Muscle layer of colon (tissue), 2 donors: ENCODE data around the gene PPIL1.

ENCODE experiments used
- H3K27ac ChIP-seq: one replicate; pipeline ENCODE4 v1.7.0; 2013; ENCODE audit warnings: low read depth, mild to moderate bottlenecking, low read length, moderate library complexity
- H3K27me3 ChIP-seq, 2 donors: one replicate each; pipeline ENCODE4 v1.7.0; 2013; ENCODE audit warnings: low read length in 2 of 2, mild to moderate bottlenecking in 2 of 2; ENCODE audit not compliant: insufficient read depth in 2 of 2, control insufficient read depth in 1 of 2
- H3K36me3 ChIP-seq: one replicate; pipeline ENCODE4 v1.7.0; 2013; ENCODE audit warnings: mild to moderate bottlenecking, low read length; ENCODE audit not compliant: insufficient read depth
- H3K4me1 ChIP-seq: one replicate; pipeline ENCODE4 v1.7.0; 2013; ENCODE audit warnings: mild to moderate bottlenecking, low read length; ENCODE audit not compliant: insufficient read depth
- H3K4me3 ChIP-seq, 2 donors: one replicate each; pipeline ENCODE4 v1.7.0; 2013; ENCODE audit warnings: low read length in 2 of 2, low read depth in 1 of 2, mild to moderate bottlenecking in 1 of 2, moderate library complexity in 1 of 2
- H3K9ac ChIP-seq: one replicate; pipeline ENCODE4 v1.7.0; 2013; ENCODE audit warnings: low read length
- H3K9me3 ChIP-seq: one replicate; pipeline ENCODE4 v1.7.0; 2013; ENCODE audit warnings: mild to moderate bottlenecking, low read length
- donor health status: abdominal sarcoma.
- donor health status: Adenocarcinoma of cecum.

PPIL1 gene

DNA sequence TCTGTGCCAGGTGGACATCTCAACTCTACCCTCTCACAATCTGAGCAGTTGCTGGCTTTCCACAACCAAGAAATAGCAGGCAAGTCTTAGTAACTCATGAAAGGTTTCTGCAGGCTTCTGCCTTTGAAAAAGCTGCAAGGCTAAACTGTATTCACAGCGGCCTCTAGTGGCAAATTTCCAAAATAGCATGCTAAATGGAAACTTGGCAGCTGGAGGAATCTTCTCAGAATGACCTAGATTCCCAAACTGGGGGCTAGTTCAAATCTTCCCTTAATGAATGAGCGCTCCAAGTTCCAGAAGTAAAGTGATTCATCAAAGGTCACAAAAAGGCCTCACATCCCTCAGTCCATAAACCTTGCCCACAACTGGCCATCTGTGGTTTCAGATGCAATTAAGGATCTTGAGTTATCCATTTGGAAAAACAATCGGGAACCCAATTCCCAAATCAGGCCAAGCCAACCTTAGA is 23.4 kb downstream of the PPIL1 start:
- Histone ChIP-seq H3K27me3 (no peaks in the 10 kb centered on the region), H3K27ac (no peak overlapping the region), H3K4me3 (no peak overlapping the region), H3K9me3 (no peaks in the 10 kb centered on the region), H3K4me1 (peaks cover 29% of the 10 kb centered on the region), H3K36me3 (peaks cover 6% of the 10 kb centered on the region), H3K9ac (no peak overlapping the region)

DNA sequence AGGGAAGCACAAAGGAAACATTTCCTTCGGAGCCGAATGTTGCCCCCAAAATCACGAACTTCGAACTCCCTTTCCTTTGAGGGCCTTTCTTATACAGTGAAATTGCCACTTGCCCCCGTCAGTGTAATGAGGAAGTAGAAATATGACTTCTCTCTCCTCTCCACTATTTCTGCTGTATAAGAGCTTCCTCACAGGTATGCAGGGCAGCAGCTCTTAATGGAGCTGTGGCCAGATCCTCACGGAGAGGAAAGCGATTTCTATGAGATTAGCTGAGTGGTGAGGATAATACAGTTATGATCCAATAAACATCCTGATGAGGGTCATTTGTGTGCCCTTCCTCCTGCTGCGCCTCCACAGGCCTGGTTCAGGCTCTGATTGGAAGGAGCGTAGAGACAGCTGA is 24.6 kb downstream of the PPIL1 start:
- Histone ChIP-seq H3K4me1 (peaks cover 29% of the 10 kb centered on the region), H3K36me3 (no peaks in the 10 kb centered on the region), H3K9ac (no peak overlapping the region), H3K9me3 (no peaks in the 10 kb centered on the region), H3K4me3 (no peak overlapping the region), H3K27me3 (no peaks in the 10 kb centered on the region), H3K27ac (no peak overlapping the region)

DNA sequence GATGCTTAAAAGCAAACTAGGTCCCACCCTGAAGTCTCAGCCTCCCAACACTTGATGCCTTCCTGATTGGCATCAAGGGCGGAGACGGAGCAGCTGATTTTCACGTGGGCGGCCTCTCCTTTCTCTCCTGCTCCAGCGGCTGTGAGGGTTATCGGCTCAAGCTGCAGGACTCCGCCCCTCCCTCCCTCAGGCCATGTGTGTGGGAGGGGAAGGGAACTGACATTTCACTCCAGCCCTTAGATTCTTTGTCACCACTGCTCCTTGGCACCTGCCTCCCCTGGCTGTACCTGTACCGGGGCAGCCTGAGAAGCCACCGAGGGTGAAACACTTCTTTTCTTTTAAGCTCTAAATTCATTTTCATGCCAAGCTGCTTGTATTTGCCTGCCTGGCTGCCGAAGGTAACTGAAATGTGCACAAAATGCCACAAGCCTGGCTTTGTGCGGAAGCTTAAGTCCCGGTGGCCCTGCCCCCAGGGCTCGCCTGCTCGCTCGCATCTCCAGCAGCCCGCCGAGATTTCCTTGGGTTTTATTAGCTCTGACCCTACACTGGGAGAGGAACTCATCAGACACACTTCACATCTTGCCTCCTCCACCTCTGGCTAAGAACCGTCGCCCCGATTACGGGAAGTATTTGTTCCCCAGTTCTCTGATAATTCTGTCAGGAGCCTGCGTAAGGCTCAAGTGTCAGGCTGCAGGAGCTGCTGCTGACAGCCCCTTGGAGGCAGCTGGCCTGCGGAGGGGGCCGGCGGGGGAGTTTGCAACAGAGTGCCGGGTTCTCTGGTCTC is 25.8 kb downstream of the PPIL1 start:
- H3K36me3 ChIP-seq = no peaks in the 10 kb centered on the region
- no peak overlapping the region for H3K4me3 ChIP-seq
- no peaks in the 10 kb centered on the region for H3K9me3 ChIP-seq
- no peaks in the 10 kb centered on the region for H3K27me3 ChIP-seq
- no peak overlapping the region for H3K9ac ChIP-seq
- peaks cover 29% of the 10 kb centered on the region for H3K4me1 ChIP-seq
- no peak overlapping the region for H3K27ac ChIP-seq

DNA sequence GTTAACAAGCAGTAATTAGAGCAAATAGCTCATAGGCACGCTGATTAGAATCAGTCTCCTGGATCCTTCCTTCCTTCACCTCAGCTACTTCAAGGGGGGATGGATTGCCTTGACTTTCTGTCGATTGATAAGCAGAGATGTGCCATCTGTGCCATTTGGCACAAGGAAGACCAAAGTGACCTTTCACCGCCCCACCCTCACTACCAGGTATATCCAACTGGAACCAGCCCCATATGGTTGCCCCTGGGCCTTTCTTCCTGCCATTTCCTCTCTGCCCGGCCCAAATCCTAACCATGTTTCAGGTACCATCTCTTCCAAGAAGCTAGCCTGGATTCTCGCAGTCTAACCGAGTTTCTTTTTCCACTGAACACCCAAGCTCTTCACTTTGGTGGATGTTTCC is 26.6 kb downstream of the PPIL1 start:
- Histone ChIP-seq H3K4me1 (peaks cover 22% of the 10 kb centered on the region), H3K27ac (no peak overlapping the region), H3K36me3 (no peaks in the 10 kb centered on the region), H3K27me3 (no peaks in the 10 kb centered on the region), H3K9ac (no peak overlapping the region), H3K9me3 (no peaks in the 10 kb centered on the region), H3K4me3 (no peak overlapping the region)

DNA sequence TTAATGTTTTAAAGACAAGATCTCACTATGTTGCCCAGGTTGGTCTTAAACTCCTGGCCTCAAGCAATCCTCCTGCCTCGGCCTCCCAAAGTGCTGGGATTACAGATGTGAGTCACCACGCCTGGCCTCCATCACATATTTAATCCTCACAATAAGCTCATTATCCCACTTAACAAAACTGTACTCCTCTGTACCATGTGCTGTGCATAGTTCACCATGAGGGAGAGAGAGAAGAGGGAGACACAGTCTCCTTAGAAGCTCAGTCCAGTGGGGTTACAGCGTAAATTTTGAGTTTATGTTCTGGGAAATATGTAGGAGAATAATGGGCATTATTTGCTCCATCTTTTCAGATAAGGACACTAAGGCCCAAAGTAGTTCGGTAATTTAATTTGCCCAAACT is 27.5 kb downstream of the PPIL1 start:
- Histone ChIP-seq H3K36me3 (no peaks in the 10 kb centered on the region), H3K4me1 (peaks cover 13% of the 10 kb centered on the region), H3K9me3 (no peaks in the 10 kb centered on the region), H3K27me3 (no peaks in the 10 kb centered on the region), H3K4me3 (no peak overlapping the region), H3K9ac (no peak overlapping the region), H3K27ac (no peak overlapping the region)

DNA sequence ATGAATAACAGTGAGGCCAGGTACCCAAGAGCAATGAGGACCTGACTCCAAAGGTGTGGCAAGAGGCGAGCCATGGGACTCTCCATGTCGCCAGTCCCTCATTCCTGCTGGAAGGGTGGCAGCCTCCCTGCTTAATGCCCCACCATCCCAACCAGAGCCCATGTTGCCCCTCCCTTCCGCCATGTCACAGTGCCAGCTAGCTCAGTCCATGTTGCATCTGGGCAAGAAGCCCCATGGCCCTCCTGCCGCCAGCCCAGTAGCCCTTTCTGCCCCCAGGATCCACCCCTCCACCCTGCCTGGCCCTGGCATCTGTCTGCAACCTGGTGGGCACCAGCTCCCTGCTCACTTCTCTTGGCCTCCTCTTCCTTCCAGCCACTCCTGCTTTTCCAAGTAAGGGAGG is 29.4 kb downstream of the PPIL1 start:
- no peak overlapping the region for H3K27ac ChIP-seq
- H3K4me3 ChIP-seq = no peak overlapping the region
- H3K27me3 ChIP-seq = peaks cover 0 to 3% of the 10 kb centered on the region in 2 donors
- no peaks in the 10 kb centered on the region for H3K9me3 ChIP-seq
- peaks cover 11% of the 10 kb centered on the region for H3K4me1 ChIP-seq
- no peaks in the 10 kb centered on the region for H3K36me3 ChIP-seq
- no peak overlapping the region for H3K9ac ChIP-seq

DNA sequence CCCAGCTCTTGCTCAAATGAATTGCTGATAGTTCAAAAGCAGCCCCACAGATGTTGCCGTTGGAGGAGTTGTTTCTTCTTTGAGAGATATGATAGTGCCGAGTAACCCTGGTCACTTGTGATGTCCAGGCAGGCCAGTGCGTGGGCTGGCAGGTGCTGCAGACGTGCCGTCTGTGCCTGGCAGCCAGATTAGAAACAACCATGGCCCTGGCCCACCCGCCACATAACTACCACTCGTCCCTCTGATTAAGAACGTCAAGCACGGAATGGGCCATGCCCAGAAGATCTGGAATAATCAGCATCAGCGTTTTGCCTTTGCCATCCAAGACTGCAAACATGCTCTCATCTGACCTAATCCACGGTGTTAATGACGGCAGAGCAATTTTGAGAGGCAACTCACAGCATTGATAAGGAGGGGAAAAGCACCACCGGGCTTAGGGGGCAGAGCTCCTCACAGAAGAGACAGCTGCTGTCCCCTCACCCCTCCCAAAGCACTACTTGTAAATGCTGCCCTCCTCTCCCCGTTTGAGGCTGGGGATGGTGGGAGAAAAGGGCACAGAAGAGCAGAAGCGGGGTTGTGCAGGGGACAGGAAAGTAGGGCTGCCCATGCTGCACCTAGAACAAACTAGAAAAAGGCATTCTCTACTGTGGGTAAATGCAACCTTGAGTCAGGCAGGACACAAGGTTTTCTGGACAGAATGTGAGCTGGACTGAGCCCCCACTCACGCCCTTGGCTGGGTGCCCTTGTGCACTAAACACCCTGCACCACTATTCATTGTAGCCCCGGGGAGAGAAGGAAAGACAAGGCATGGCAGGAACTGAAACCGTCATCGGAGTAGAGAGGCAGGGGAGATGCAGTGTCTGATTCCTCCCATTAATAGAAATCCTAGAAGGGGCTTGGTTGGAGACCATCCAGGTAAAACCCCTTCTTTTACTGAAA is 30.1 kb downstream of the PPIL1 start:
- no peak overlapping the region for H3K9ac ChIP-seq
- H3K27me3 ChIP-seq = peaks cover 0 to 7% of the 10 kb centered on the region in 2 donors
- no peak overlapping the region for H3K4me3 ChIP-seq
- H3K27ac ChIP-seq = no peak overlapping the region
- peaks cover 11% of the 10 kb centered on the region for H3K4me1 ChIP-seq
- no peaks in the 10 kb centered on the region for H3K36me3 ChIP-seq
- no peaks in the 10 kb centered on the region for H3K9me3 ChIP-seq

DNA sequence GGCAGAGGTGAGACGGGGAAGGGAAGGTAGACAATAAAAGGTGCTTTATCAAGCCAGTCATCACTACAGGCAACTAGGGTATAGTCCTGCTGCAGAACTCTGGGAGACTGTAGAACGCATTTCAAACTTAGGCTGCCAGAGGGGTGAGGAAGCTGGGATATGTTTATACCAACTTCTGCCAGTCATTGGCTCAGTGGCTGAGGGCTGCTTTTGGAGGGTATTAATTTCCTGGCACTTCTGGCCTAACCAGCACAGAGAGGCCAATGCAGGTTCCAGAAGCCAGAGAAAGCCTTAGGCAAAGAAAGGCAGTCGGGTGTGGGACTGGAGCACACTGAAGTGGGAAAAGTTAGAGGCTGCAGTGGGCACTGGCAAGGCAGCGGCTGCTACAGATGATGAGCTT is 31.4 kb downstream of the PPIL1 start:
- Histone ChIP-seq H3K36me3 (no peaks in the 10 kb centered on the region), H3K9me3 (no peaks in the 10 kb centered on the region), H3K27ac (no peak overlapping the region), H3K27me3 (peaks cover 0 to 14% of the 10 kb centered on the region in 2 donors), H3K4me3 (no peak overlapping the region), H3K4me1 (peaks cover 11% of the 10 kb centered on the region), H3K9ac (no peak overlapping the region)

DNA sequence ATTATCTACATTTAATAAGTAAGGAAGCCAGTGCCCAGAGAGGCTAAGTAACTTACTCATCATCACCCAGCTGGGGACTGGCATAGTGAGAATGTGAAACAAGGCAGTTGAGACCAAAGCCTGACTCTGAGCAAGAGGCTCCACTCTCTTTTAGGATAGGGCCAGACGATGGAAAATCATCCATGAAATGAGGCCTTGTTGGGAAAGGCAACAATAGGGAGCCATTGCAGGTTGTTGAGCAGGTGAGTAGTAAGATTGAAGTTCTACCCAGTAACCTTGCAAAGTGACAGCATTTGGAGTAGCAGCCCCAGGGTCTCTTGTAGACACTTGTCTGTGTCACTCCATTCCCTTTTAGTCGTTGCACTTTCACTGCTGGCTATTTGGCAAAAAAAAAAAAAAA is 32.8 kb downstream of the PPIL1 start:
- H3K27ac ChIP-seq = no peak overlapping the region
- peaks cover 0 to 14% of the 10 kb centered on the region in 2 donors for H3K27me3 ChIP-seq
- H3K36me3 ChIP-seq = no peaks in the 10 kb centered on the region
- no peak overlapping the region for H3K9ac ChIP-seq
- H3K9me3 ChIP-seq = no peaks in the 10 kb centered on the region
- no peak overlapping the region for H3K4me3 ChIP-seq
- peaks cover 11% of the 10 kb centered on the region for H3K4me1 ChIP-seq

DNA sequence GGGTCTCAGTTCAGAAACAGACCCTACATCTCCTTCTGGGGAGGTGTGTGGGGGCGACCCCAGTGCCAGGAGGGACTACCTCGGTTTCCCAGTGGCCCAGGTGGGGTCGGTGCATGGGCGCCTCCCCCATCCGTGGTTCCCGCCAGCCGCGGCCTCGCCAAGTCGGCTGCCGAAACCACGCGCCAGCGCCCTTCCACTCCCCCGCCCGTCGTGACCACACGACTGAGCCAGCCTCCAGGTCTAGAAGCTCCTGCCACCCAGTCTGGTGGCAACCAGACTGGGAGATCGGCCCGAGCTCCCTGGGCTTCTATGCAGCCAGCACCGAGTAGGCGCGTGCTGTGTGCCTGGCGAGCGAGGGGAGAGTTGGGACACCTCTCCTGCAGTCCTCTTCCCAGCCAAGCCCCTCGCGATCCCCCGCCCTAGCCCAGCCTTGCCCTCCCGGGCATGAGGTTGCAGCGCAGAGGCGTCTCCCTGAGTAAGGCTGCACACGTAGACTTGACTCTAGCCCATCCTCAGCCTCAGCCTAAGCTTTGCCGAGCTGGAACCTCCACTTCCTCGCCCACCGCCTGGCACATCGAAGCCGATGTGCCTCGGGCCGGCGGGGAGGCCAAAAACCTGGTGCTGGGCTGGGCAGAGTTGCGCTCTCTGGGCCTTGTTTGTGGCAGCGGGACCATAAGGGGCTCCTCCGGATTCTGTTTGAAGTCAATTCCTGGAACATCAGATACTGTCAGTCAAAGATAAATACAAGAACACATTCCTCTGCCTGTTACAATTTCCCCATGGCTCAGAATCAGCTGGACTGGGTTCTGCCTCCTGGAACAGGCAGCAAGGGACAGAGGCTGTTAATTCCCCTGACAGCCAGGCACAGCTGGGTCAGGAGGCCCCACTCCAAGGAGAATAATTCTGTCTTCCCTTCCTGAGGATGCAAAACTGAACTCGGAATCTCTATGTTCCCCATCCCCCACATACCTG is 33.9 kb downstream of the PPIL1 start:
- Histone ChIP-seq H3K9me3 (no peaks in the 10 kb centered on the region), H3K4me3 (peak overlapping the region; percentile 35 to 54), H3K9ac (no peak overlapping the region), H3K27me3 (peaks cover 0 to 14% of the 10 kb centered on the region in 2 donors), H3K4me1 (peaks cover 11% of the 10 kb centered on the region), H3K36me3 (no peaks in the 10 kb centered on the region), H3K27ac (peak overlapping the region; percentile 41)
